ENCODE measurements around the gene FHIT.

- TF ChIP-seq, protein P1, sequence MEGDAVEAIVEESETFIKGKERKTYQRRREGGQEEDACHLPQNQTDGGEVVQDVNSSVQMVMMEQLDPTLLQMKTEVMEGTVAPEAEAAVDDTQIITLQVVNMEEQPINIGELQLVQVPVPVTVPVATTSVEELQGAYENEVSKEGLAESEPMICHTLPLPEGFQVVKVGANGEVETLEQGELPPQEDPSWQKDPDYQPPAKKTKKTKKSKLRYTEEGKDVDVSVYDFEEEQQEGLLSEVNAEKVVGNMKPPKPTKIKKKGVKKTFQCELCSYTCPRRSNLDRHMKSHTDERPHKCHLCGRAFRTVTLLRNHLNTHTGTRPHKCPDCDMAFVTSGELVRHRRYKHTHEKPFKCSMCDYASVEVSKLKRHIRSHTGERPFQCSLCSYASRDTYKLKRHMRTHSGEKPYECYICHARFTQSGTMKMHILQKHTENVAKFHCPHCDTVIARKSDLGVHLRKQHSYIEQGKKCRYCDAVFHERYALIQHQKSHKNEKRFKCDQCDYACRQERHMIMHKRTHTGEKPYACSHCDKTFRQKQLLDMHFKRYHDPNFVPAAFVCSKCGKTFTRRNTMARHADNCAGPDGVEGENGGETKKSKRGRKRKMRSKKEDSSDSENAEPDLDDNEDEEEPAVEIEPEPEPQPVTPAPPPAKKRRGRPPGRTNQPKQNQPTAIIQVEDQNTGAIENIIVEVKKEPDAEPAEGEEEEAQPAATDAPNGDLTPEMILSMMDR (IDR thresholded peaks at IDR 0.05): no peak
- no peak for TF ChIP-seq POLR2A (IDR thresholded peaks at IDR 0.05)
- TF ChIP-seq EP300 (IDR thresholded peaks at IDR 0.05): no peak
Observed at GRCh38 chr3:60392501-60392900, 858.8 kb downstream of the FHIT start.

Measured in ovary (tissue), 3 donors.